SKM-1 treated with dmso at 0.1 percent for 144 hours (cell line): Measurements from ENCODE around the gene CAMKK1.

Experiments used
- DNase-seq: peaks from one replicate; lab custom pipeline; 2025; ENCODE audit not compliant: unreplicated experiment; lab: John Stamatoyannopoulos, UW

CAMKK1 gene

DNA sequence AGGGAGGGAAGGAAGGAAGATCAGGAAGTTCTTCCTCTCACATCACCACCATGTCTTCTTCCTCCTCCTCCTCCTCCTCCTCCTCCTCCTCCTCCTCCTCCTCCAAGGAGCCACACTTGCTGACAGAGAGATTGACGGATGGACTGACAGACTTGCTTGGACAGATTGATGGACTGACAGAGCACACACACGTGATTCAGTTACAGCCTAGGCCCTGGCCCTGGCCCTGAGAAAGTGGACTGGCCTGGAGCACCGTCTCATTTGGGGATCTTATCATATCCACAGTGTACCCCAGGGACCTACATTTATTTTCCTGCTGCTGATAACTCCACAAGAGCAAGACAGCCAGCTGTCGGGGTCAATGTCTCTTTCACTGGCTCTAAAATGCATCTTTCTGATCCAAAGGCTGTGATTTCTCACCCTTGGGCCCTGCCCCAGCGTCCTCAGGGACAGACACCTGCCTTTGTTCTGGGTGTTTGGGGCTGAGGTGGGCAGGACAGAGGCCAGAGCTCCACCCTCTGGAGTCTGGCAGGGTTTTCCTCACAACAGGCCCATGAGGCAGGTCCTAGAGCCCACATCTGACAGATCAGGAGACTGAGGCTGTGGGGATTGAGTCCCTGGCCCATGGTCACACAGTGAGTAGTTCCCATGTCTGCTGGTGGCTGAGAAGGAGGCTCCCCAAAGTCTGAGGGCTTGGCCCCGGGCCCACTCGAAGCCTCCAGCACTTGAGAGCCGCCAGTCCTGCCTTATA is 25.7 kb upstream of the CAMKK1 start:
- DNase-seq, result no peak

DNA sequence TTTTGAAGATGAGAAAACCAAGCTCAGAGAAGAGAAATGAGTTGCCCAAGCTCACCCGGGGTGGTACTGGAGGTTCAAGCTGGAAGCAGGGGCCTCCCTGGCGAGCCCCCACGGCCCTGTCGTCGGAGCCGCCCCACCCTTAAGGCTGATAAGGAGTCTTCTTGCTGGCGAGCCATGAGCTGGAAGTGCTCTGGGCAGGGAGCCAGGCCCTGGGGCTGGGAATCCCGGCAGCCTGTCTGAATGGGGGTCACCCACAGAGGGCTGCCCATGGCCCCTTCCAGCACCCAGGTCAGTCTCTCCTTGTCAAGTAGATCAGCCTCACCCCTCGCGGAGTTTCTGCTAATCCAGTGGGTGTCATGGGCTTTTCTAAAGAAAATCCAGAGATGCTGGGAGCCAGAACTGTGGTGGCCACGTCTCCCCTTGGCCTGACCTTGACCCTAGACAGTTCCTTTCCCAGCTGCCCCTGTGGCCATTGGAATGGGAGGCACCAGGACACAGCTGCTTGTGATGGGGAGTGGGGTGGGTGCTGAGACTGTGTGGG is 24.6 kb upstream of the CAMKK1 start:
- DNase-seq, result peak; percentile 38

- peak; percentile 34 for DNase-seq
Measured at GRCh38 chr17:3916825-3917224, 24.0 kb upstream of the CAMKK1 start.

DNA sequence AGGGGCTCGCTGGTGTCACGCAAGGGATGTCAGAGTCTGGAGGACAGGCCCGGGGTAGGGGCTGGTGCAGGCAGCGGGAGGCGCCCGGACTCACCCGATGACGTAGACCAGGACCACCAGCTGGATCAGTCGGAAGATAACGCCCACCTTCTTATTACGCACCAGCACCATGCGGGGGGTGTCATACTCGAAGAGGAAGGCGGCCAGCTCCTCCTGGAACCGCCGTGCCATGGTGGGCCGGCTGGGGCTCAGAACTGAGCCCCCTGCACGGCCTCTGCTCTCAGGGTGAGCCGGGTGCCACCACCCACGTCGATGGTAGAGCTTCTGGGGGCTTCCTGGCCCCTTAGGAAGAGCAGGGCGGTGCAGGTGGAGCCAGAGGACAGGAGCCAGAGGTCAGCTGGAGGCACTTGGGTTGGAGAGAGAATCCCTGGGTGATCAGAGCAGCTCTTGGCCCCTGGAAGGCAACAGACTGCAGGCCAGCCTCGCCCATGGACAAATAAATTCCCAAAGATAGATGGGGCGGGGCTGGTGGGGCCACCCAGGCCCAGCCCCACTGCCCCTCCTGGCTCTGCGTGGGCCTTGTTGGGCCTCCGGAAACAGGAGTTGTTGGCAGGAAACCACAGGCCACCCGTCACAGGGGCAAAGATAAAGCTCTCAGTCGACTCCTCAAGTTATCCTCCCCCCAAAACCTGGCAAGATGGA is 23.3 kb upstream of the CAMKK1 start, which contains the start of gene P2RX1:
Gene P2RX1 (minus strand): TSS at position 471 of the 702 bp plus-strand sequence. CDS start 240 bp downstream, at position 231.
- DNase-seq, result peak; percentile 66

DNA sequence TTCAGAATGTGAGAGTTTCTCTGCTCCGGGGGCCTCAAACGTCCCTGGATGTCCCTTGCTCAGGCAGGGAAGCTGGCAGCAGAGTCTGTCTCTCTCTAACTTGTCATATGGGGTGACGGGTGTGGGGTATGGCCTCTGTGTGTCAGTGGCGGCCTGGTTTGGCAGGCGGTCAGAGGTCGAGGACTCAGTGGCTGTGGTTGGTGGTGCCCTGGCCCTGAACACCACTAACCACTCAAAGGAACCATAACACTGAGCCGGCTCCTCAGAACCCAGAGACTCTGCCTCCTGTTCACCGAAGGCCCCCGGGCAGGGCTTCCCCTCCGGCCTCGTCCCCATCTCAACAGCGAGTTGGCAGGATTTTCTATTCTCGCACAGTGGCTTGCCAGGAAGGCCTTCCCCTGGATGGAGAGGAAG is 22.7 kb upstream of the CAMKK1 start:
- no peak for DNase-seq

DNA sequence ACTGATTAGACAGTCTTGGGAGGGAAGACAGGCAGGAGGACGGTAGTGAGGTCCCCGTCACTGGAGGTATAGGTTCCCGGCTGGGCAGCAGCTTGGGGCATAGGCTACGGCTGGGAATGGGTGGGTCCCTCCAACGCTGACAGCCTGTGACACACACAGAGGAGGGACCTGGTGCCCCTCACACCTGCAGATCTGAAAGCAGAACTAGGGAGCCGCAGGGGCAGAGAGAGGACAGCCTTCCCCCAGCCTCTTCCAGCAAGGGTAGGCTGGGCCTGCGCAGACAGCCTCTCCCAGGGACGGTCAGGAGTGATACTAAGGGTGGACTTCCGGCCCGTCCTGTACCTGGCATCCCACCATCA is 21.4 kb upstream of the CAMKK1 start:
- DNase-seq, result no peak

GRCh38 chr17:3913531-3914311 is 20.9 kb upstream of the CAMKK1 start:
- peak; percentile 55 for DNase-seq

DNA sequence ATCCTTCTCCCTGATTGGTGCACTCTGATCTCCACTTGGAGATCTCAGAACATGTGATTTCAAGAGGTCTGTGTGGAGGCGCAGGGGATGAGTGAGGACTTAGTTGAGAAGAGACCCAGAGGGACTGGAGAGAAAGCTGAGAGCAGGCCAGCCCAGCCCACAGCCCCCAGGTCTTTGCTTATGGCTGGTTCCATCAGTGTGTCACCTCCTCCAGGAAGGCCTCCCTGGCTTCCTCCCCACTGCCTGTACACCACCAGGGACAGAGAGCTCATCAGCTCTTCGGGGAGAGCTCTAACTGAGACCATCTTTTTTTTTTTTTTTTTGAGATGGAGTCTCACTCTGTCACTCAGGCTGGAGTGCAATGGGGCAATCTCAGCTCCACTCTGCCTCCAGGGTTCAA is 20.0 kb upstream of the CAMKK1 start:
- no peak for DNase-seq

- no peak for DNase-seq
Measured at GRCh38 chr17:3911271-3912053, 18.6 kb upstream of the CAMKK1 start.

- DNase-seq, result no peak
Measured at GRCh38 chr17:3910420-3911270, 17.8 kb upstream of the CAMKK1 start.

DNA sequence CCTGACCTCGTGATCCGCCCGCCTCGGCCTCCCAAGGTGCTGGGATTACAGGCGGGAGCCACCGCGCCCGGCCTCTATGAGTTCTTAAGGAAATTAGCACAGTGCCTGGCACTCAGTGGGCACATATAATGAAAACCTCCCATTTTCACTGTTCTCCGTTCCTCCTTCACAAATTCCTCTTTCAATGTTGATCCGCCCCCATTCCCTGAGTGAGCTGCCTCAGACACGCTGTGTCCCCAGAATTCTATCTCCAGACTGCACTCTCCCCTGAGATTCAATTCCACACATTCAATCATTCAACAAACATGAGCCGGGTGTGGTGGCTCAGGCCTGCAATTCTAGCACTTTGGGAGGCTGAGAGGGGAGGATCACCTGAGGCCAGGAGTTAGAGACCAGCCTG is 16.4 kb upstream of the CAMKK1 start:
- DNase-seq, result no peak

DNA sequence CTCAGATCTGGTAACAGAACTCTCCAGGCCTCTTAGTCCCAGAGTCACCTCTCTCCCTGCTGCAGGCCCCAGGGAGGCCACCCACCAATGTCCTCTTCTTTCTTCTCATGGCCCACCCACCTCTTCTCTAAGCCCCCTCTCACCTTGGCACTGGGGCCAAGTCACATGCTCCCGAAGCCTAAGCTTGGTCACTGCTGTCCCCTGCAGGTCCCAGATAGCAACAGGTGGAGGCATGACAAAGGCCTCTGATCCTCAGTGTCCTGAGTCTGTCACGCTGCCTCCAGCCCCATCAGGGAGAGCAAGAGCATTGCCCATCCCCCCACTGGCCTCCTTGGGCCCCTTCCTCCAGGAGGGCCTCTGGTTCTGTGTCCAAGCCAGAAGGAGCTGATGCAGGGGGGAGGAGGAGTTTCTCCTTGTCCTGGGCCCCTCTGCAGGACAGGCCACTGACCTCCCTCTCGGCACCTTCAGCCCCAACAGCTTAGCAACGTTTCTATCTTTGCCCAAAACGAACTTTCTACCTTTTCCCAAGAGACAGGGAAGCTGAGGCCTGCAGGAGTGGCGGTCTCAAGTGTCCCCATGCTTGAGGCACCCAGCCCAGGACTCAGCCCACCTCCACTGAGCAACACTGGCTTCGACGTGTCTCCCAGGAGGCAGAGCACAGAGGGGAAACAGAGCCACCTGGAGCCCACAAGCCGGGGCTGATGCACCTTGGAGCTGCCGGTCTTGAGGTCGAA is 14.8 kb upstream of the CAMKK1 start:
- no peak for DNase-seq

- DNase-seq, result no peak
Measured at GRCh38 chr17:3906881-3907280, 14.0 kb upstream of the CAMKK1 start.

- DNase-seq, result no peak
Measured at GRCh38 chr17:3905017-3905520, 12.2 kb upstream of the CAMKK1 start.

DNA sequence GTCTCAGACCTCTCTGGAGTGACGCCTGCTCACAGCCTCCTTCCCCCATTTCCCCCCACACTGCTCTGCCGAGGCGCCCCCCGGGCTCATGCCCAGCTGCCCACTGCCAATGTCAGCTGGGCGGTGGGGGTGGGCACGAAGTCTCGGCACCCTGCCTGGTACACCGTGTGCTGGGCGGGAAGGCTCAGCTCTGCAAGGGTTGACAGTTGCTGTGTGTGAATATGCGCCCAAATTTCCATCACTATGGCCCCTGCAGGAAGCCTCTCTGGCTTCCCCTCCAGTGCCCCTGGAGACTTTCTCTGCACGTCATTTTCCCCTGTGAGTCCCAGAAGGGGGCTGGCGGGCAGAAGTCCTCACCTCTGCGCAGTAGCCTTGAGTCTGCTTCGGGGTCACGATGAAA is 11.6 kb upstream of the CAMKK1 start:
- DNase-seq, result no peak

DNA sequence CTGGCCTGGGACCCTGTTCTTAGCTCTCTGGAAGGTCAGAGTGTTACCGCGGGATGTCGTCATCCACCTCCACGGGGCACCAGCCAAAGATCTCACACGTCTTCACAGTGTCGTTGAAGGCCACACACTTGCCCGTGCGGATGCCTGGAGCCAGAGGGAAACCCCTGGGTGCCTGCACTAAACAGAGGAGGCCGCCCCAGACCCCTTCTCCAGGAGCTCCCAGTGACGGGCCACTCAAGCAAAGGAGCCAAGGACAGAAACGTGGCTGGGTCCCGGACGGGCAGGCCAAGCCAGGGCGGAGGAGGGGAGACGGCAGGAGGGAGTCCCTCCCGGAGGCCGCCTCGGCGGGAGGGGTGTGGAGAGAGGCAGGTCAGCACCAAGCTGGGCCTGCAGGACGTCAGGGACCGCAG is 11.0 kb upstream of the CAMKK1 start:
- DNase-seq, result no peak

DNA sequence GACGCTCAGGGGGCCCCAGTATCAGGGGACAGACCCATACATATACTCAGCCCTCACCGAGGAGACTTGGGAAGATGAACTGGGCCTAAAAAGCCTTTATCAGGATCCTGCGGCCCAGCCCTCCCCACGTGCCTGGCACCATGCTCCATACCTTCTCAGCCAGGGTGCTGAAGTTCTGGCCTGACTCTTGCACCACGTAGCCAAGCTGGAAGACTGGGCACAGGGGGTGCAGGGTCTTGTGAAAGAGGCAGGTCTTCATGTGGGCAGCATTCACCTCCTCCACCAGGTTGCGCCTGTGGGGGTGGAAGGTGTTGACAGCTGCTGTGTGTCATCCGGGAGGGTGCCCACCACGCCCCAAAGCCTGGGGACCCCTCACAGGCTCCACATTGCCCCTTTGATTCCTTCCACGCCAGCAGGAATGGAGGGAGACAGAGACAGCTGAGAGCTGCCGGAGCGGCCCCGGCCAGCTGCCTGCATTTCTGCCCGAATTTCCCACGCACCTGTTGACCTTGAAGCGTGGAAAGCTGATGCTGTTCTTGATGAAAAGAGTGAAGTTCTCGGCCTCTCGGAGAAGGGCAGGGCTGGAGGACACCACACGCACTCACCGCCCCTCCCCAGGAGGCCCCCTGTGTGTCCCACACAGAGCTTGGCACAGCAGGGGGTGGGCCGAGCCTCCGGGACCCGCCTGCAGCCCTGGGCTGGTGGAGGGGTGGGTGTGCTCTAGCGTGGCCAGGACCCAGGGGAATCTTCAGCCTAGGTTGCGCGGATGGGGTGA is 10.4 kb upstream of the CAMKK1 start:
- no peak for DNase-seq

- no peak for DNase-seq
Measured at GRCh38 chr17:3900646-3901045, 7.8 kb upstream of the CAMKK1 start.
